ENCODE measurements around the gene ARMC6.
A peak's percentile ranks its signal among the peaks of the same experiment; 100 is the strongest.
"Not testable (repeated sequence)": the region's sequence is repeated elsewhere in the genome, so short reads cannot be mapped to it uniquely, and the experiment has no call there.

Gene ARMC6

GRCh38 chr19:19101540-19101939 is 68.1 kb downstream of the ARMC6 start:
- no peak for ATAC-seq
- Mint-ChIP-seq H3K9me3 (no peaks in the 10 kb centered on the region), H3K27ac (no peak overlapping the region), H3K27me3 (no peaks in the 10 kb centered on the region), H3K4me1 (no peaks in the 10 kb centered on the region), H3K4me3 (no peak overlapping the region)
- DNase-seq, result no peak

- not testable (repeated sequence) for H3K27me3 Mint-ChIP-seq, H3K4me3 Mint-ChIP-seq, H3K4me1 Mint-ChIP-seq, DNase-seq, ATAC-seq, H3K27ac Mint-ChIP-seq, H3K9me3 Mint-ChIP-seq
Observed at GRCh38 chr19:19102566-19102965, 69.2 kb downstream of the ARMC6 start.

- DNase-seq (no peak), ATAC-seq (no peak)
- H3K9me3 Mint-ChIP-seq, result no peaks in the 10 kb centered on the region
- H3K4me3 Mint-ChIP-seq, result no peak overlapping the region
- H3K27ac Mint-ChIP-seq, result no peak overlapping the region
- no peaks in the 10 kb centered on the region for H3K4me1 Mint-ChIP-seq
- H3K27me3 Mint-ChIP-seq, result no peaks in the 10 kb centered on the region
Observed at GRCh38 chr19:19103167-19103566, 69.8 kb downstream of the ARMC6 start.

- peak; percentile 25 for ATAC-seq
Observed at GRCh38 chr19:19105365-19106055, 72.1 kb downstream of the ARMC6 start.

GRCh38 chr19:19106056-19106551 is 72.7 kb downstream of the ARMC6 start:
- no peak for DNase-seq
- Mint-ChIP-seq H3K4me3 (no peak overlapping the region), H3K9me3 (no peaks in the 10 kb centered on the region), H3K27ac (no peak overlapping the region), H3K27me3 (no peaks in the 10 kb centered on the region), H3K4me1 (peaks cover 13% of the 10 kb centered on the region)
- no peak for ATAC-seq

More at GRCh38 chr19:19105365-19106055, 72.1 kb downstream of the ARMC6 start:
- Mint-ChIP-seq H3K27ac (no peak overlapping the region), H3K27me3 (no peaks in the 10 kb centered on the region), H3K9me3 (no peaks in the 10 kb centered on the region), H3K4me1 (peaks cover 7% of the 10 kb centered on the region), H3K4me3 (peak overlapping the region in 1 of 2 donors; percentile 10)
- no peak for DNase-seq

GRCh38 chr19:19106938-19107337 is 73.5 kb downstream of the ARMC6 start:
- peaks cover 18% of the 10 kb centered on the region for H3K4me1 Mint-ChIP-seq
- not testable (repeated sequence) for DNase-seq, H3K9me3 Mint-ChIP-seq, ATAC-seq, H3K27ac Mint-ChIP-seq, H3K27me3 Mint-ChIP-seq, H3K4me3 Mint-ChIP-seq

GRCh38 chr19:19107654-19108053 is 74.3 kb downstream of the ARMC6 start:
- Mint-ChIP-seq H3K27me3 (no peaks in the 10 kb centered on the region), H3K27ac (peak overlapping the region in 1 of 2 donors; percentile 48), H3K4me3 (no peak overlapping the region), H3K4me1 (peaks cover 18% of the 10 kb centered on the region), H3K9me3 (no peaks in the 10 kb centered on the region)
- DNase-seq (no peak), ATAC-seq (no peak)
